ENCODE results near the gene UBAC2. TPM values are rescaled to one million over a fixed set of nuclear protein-coding genes. Genes with fewer than 3 reads are reported as not detected.

Gene UBAC2
- total and polyA plus RNA-seq, 4 donors = 49.9 to 77.1 (median 53.7) TPM

DNA sequence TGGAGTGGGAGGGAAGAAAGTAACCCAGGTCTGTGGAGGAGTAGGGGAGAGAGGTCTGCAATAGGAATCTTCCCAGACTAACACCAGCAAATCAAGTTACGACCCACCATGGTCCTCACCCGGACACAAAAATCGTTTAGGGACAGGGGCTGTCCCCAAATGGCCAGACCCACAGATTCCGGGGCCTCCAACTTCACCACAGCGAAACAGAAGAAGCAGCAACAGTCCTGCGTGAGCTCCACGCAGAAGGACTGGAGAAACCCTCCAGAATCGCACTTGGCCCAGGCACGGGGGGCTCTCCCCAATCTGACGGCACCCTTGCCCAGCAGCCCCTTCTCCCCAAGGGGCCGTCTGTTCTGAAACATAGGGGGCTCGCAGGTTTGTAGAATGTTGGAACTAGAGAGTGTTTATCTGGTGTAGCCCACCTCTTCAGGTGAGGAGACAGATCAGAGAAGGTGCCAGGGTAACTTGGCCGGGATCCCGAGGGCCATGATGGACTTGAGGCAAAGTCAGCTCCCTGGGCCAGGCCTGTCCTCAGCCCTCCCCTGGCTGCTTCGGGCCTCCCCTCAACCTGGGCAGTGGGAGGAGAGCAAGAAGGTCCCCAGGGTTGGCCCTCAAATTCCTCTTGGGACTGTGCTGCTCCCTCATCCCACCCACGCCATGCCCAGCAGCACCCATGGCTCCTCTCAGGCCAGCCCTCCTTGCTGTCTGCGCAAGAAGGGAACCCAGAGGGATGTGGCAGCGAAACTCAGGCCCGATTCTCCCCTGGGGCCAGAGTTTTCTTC lies 189.1 kb downstream of the UBAC2 start:
- TF ChIP-seq, protein P1, sequence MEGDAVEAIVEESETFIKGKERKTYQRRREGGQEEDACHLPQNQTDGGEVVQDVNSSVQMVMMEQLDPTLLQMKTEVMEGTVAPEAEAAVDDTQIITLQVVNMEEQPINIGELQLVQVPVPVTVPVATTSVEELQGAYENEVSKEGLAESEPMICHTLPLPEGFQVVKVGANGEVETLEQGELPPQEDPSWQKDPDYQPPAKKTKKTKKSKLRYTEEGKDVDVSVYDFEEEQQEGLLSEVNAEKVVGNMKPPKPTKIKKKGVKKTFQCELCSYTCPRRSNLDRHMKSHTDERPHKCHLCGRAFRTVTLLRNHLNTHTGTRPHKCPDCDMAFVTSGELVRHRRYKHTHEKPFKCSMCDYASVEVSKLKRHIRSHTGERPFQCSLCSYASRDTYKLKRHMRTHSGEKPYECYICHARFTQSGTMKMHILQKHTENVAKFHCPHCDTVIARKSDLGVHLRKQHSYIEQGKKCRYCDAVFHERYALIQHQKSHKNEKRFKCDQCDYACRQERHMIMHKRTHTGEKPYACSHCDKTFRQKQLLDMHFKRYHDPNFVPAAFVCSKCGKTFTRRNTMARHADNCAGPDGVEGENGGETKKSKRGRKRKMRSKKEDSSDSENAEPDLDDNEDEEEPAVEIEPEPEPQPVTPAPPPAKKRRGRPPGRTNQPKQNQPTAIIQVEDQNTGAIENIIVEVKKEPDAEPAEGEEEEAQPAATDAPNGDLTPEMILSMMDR (IDR thresholded peaks at IDR 0.05; ENCODE audit: control extremely low read depth, extremely low read depth) = no peak
- Histone ChIP-seq H3K4me3 (no peak overlapping the region), H3K27me3 (ENCODE audit: control insufficient read depth in 3 of 3, insufficient read depth in 3 of 3, low read length in 2 of 3) (no peaks in the 10 kb centered on the region), H3K36me3 (ENCODE audit: control insufficient read depth in 4 of 4, insufficient read depth in 4 of 4, low read length in 4 of 4) (peaks cover 4 to 8% (median 6%) of the 10 kb centered on the region in 4 donors), H3K27ac (ENCODE audit: low read depth in 1 of 2, low read length in 1 of 2) (no peak overlapping the region), H3K9me3 (ENCODE audit: control insufficient read depth in 4 of 4, insufficient read depth in 3 of 4, low read length in 3 of 4) (no peaks in the 10 kb centered on the region), H3K4me1 (ENCODE audit: control insufficient read depth in 5 of 5, insufficient read depth in 5 of 5, low read length in 5 of 5) (peaks cover 0 to 2% (median 0%) of the 10 kb centered on the region in 5 donors), H3K9ac (ENCODE audit: insufficient read depth in 1 of 2, low read length in 2 of 2) (no peak overlapping the region)
- WGBS, 2 donors = 94 to 98% methylated on average over 19 of the region's 19 CpGs
- ATAC-seq (ENCODE audit: insufficient read depth, low FRiP score) = no peak
- DNase-seq = no peak

DNA sequence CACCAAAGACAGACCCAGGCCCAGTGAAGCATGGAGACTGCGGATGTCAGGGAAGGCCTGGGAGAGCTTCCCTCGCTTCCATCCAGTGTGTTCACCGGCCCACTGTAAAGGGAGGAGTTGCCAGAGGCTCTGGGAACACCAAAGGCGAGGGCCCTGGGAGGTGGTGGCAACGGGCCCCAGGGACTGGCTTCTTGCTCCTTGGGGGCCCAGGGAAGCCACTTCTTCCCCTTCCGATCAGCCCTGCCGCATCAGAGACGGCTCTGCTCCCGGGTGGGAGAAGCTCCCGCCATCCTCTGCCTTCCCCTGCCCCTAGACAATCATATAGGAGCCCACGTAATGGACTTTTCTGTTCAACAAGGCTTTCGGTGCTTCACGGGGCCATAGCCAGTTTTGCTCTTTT lies 189.9 kb downstream of the UBAC2 start:
- Histone ChIP-seq H3K36me3 (ENCODE audit: control insufficient read depth in 4 of 4, insufficient read depth in 4 of 4, low read length in 4 of 4) (peaks cover 0 to 8% (median 6%) of the 10 kb centered on the region in 4 donors), H3K4me3 (no peak overlapping the region), H3K9me3 (ENCODE audit: control insufficient read depth in 4 of 4, insufficient read depth in 3 of 4, low read length in 3 of 4) (no peaks in the 10 kb centered on the region), H3K27ac (ENCODE audit: low read depth in 1 of 2, low read length in 1 of 2) (no peak overlapping the region), H3K27me3 (ENCODE audit: control insufficient read depth in 3 of 3, insufficient read depth in 3 of 3, low read length in 2 of 3) (no peaks in the 10 kb centered on the region), H3K9ac (ENCODE audit: insufficient read depth in 1 of 2, low read length in 2 of 2) (no peak overlapping the region), H3K4me1 (ENCODE audit: control insufficient read depth in 5 of 5, insufficient read depth in 5 of 5, low read length in 5 of 5) (peaks cover 0 to 2% (median 0%) of the 10 kb centered on the region in 5 donors)
- WGBS, 2 donors = 88 to 95% methylated on average over 13 of the region's 13 CpGs
- TF ChIP-seq, protein P1 (IDR thresholded peaks at IDR 0.05; ENCODE audit: control extremely low read depth, extremely low read depth) = no peak
- DNase-seq (no peak), ATAC-seq (ENCODE audit: insufficient read depth, low FRiP score) (no peak)

DNA sequence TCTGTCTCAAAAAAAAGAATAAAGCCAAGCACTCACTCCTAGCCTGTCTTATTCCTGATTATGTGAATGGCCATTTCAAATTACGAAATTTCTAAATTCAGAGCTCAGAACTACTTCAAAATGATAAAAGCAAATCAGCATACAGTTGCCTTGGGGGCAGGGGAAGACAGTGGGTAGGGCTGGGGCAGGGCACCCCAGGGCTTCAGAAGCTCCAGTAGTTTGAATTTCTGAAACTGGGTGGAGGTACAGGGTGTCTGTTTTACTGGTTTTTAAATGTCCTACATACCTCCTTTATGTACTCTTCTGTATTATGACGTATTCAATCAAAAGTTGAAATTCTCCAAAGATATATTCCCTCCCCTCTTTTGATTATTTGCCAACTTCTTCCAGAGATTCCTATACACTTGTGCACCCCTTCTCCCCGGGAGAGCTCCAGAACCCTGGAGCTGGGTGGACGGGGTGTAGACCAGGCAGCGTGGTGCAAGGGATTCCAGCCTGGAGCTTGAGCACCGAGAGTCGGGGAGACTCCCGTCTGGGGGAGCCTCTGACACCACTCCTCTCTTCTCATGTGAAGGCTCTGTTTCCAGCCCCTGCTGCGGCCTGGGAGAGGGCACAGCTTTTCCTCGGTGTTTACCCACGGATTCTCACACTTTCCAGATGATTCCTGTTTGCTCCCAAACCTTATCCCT lies 191.3 kb downstream of the UBAC2 start:
- no peak for ATAC-seq (ENCODE audit: insufficient read depth, low FRiP score)
- peaks cover 0 to under 1% (median 0%) of the 10 kb centered on the region in 4 donors for H3K36me3 ChIP-seq (ENCODE audit: control insufficient read depth in 4 of 4, insufficient read depth in 4 of 4, low read length in 4 of 4)
- H3K9ac ChIP-seq (ENCODE audit: insufficient read depth in 1 of 2, low read length in 2 of 2) = no peak overlapping the region
- no peaks in the 10 kb centered on the region for H3K27me3 ChIP-seq (ENCODE audit: control insufficient read depth in 3 of 3, insufficient read depth in 3 of 3, low read length in 2 of 3)
- 86 to 90% methylated on average over 11 of the region's 11 CpGs for WGBS, 2 donors
- peaks cover 0 to 2% (median 0%) of the 10 kb centered on the region in 5 donors for H3K4me1 ChIP-seq (ENCODE audit: control insufficient read depth in 5 of 5, insufficient read depth in 5 of 5, low read length in 5 of 5)
- no peak overlapping the region for H3K27ac ChIP-seq (ENCODE audit: low read depth in 1 of 2, low read length in 1 of 2)
- no peak for DNase-seq
- H3K4me3 ChIP-seq = no peak overlapping the region
- TF ChIP-seq, protein P1 (IDR thresholded peaks at IDR 0.05; ENCODE audit: control extremely low read depth, extremely low read depth) = no peak
- no peaks in the 10 kb centered on the region for H3K9me3 ChIP-seq (ENCODE audit: control insufficient read depth in 4 of 4, insufficient read depth in 3 of 4, low read length in 3 of 4)
